ENCODE data around the gene RNLS. TPM values are rescaled to one million over a fixed set of nuclear protein-coding genes. Genes with fewer than 3 reads are reported as not detected.

The RNLS gene
- total and polyA plus RNA-seq, 2 of the 8 experiments (the other 6 are each of a cell fraction or from before 2014, with no cell fraction given) = 7.5 to 12.7 TPM

DNA sequence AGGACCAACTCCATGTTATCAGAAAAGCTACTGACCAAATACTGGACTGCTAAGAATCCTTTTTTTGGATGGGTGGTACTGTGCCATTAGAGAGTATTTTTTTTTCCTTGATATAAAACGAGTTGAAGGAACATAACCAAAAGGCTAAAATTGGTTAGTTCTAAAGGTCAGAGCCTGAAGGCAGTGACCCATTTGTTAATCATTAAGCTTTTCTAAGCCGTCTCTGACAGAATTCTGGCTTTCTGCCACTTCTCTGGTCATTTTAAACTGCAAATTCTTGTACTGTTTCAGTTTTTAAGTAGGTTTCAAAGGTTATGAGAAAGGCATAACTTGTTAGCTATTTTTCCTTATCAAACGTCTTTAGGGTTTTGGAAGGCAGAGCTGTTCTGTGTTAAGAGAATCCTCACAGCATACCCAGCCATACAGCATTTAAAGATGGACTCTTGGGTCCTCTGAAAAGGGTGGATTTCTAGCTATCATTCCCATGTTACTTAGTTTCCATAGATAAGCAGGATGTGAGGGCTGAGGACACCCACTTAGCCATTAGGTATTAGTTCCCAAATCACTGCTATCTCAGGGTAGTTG, 196.8 kb downstream of the RNLS start:
- Histone ChIP-seq H3K23ac (ENCODE audit: insufficient read length) (no peak overlapping the region), H3K79me2 (ENCODE audit: control insufficient read depth in 1 of 2, insufficient read depth in 2 of 2, low read length in 2 of 2) (no peaks in the 10 kb centered on the region), H2BK5ac (ENCODE audit: low read depth, low read length) (no peak overlapping the region), H2BK20ac (ENCODE audit: low read length) (no peak overlapping the region), H3K23me2 (ENCODE audit: low read depth, low read length) (no peaks in the 10 kb centered on the region), H2AFZ (ENCODE audit: low read length) (peak overlapping the region; percentile 34; the same call in 1 of the 2 replicates), H3K27me3 (replicated peaks in 1 of 4; ENCODE audit: control insufficient read depth in 3 of 4, extremely low read depth in 1 of 4, insufficient read depth in 3 of 4, low read length in 3 of 4) (no peaks in the 10 kb centered on the region), H2AK5ac (ENCODE audit: low read depth, low read length) (no peak overlapping the region), H3K9me3 (ENCODE audit: insufficient read depth in 2 of 2, low read depth in 1 of 2, low read length in 1 of 2) (no peaks in the 10 kb centered on the region), H3K4me2 (ENCODE audit: insufficient read depth in 1 of 2, low read depth in 2 of 2, low read length in 2 of 2) (no peak overlapping the region), H3K14ac (ENCODE audit: insufficient read length) (no peak overlapping the region), H2BK12ac (ENCODE audit: low read depth, low read length) (no peak overlapping the region), H4K20me1 (replicated peaks in 1 of 2; ENCODE audit: control insufficient read depth in 1 of 2, insufficient read depth in 2 of 2, low read length in 2 of 2) (no peaks in the 10 kb centered on the region), H3K4ac (replicated peaks; ENCODE audit: insufficient read length, low read depth, low read length) (no peak overlapping the region), H3K4me1 (replicated peaks in 1 of 4; ENCODE audit: control insufficient read depth in 3 of 4, insufficient read depth in 4 of 4, low read length in 3 of 4) (peaks cover 0 to 2% (median 0%) of the 10 kb centered on the region in 4 experiments; a peak in 1 of 7 replicates), H4K8ac (ENCODE audit: extremely low read depth, insufficient read depth, low read length) (no peak overlapping the region), H3K27ac (ENCODE audit: low read depth, low read length) (no peak overlapping the region), H2BK120ac (replicated peaks; ENCODE audit: low read depth, low read length) (no peak overlapping the region), H3K9ac (replicated peaks in 1 of 4; ENCODE audit: extremely low read depth in 1 of 4, low read depth in 3 of 4, low read length in 3 of 4) (peak overlapping the region in 1 of 4 experiments; percentile 34; a peak in 1 of 7 replicates), H3K36me3 (ENCODE audit: control insufficient read depth in 2 of 4, insufficient read depth in 4 of 4, low read length in 3 of 4) (no peaks in the 10 kb centered on the region; a peak in 1 of 8 replicates), H3K56ac (replicated peaks; ENCODE audit: insufficient read length, low read depth, low read length) (no peak overlapping the region), H3K18ac (ENCODE audit: extremely low read depth, low read length) (no peak overlapping the region), H4K91ac (replicated peaks; ENCODE audit: insufficient read length, low read length) (no peak overlapping the region), H4K5ac (ENCODE audit: insufficient read length, low read depth, low read length) (no peak overlapping the region), H3K4me3 (ENCODE audit: extremely low read depth in 1 of 4, insufficient read depth in 2 of 4, low read depth in 3 of 4, low read length in 4 of 4) (no peak overlapping the region), H2BK15ac (ENCODE audit: low read length) (no peak overlapping the region), H3K79me1 (ENCODE audit: low read depth, low read length) (no peaks in the 10 kb centered on the region)
- ChIA-PET POLR2A (ENCODE audit: partially characterized antibody) (no interaction called here), CTCF (ENCODE audit: partially characterized antibody) (interaction anchor here (1.0 to 4.8 kb wide), 4 partner anchors 16 to 535 kb away, joined by 3 to 25 read pairs (median 4); no protein-coding TSS in a partner anchor)
- FAIRE-seq = no peak
- no peak for DNase-seq (ENCODE audit: low read depth in 1 of 2, low spot score in 2 of 2)
- 79% methylated on average over 3 of the region's 3 CpGs; no CpG with 5 or more reads in 1 of the 2 experiments for WGBS, 2 experiments (ENCODE audit: extremely low coverage in 1 of 2, insufficient coverage in 1 of 2, insufficient read length in 1 of 2, insufficient replicate concordance in 2 of 2, low coverage in 1 of 2, low lambda C conversion rate in 2 of 2, missing lambda C conversion rate in 1 of 2)
- TF ChIP-seq JUND (IDR thresholded peaks at IDR 0.05; ENCODE audit: low read length) = no peak
- TF ChIP-seq, protein P1, sequence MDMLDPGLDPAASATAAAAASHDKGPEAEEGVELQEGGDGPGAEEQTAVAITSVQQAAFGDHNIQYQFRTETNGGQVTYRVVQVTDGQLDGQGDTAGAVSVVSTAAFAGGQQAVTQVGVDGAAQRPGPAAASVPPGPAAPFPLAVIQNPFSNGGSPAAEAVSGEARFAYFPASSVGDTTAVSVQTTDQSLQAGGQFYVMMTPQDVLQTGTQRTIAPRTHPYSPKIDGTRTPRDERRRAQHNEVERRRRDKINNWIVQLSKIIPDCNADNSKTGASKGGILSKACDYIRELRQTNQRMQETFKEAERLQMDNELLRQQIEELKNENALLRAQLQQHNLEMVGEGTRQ (IDR thresholded peaks at IDR 0.05; ENCODE audit: low read length) = no peak
- no peak for TF ChIP-seq HDAC2 (IDR thresholded peaks at IDR 0.05; ENCODE audit: borderline replicate concordance in 1 of 2, low read depth in 2 of 2, low read length in 2 of 2)
- TF ChIP-seq GABPA (IDR thresholded peaks at IDR 0.05; ENCODE audit: borderline replicate concordance, insufficient read depth, low read length) = no peak
- TF ChIP-seq TBP (IDR thresholded peaks at IDR 0.05; ENCODE audit: low read depth, low read length) = no peak
- TF ChIP-seq, protein P2, sequence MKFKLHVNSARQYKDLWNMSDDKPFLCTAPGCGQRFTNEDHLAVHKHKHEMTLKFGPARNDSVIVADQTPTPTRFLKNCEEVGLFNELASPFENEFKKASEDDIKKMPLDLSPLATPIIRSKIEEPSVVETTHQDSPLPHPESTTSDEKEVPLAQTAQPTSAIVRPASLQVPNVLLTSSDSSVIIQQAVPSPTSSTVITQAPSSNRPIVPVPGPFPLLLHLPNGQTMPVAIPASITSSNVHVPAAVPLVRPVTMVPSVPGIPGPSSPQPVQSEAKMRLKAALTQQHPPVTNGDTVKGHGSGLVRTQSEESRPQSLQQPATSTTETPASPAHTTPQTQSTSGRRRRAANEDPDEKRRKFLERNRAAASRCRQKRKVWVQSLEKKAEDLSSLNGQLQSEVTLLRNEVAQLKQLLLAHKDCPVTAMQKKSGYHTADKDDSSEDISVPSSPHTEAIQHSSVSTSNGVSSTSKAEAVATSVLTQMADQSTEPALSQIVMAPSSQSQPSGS (IDR thresholded peaks at IDR 0.05; ENCODE audit: low read length) = no peak
- no peak for TF ChIP-seq POLR2AphosphoS5 (IDR thresholded peaks at IDR 0.05; ENCODE audit: low read depth, low read length)
- no peak for TF ChIP-seq HDAC6 (IDR thresholded peaks at IDR 0.05; ENCODE audit: low read depth, low read length)
- TF ChIP-seq ZNF274 (IDR thresholded peaks at IDR 0.05; ENCODE audit: borderline replicate concordance, extremely low read depth, low read length) = no peak
- TF ChIP-seq CBX5 (IDR thresholded peaks at IDR 0.05; ENCODE audit: low read depth, low read length) = no peak
